Lung (tissue), 12 donors: Measurements from ENCODE around the gene RHOB. TPM values are rescaled to one million over a fixed set of nuclear protein-coding genes. Genes with fewer than 3 reads are reported as not detected.
A peak's percentile ranks its signal among the peaks of the same experiment; 100 is the strongest.

Source experiments
- ATAC-seq: fragments of 200-7000 bp; cut with Tn5 transposase; one replicate; pipeline ENCODE4 v1.9.1; 2020; ENCODE audit warnings: moderate number of reproducible peaks; ENCODE audit not compliant: insufficient read depth, low FRiP score
- DNase-seq, 3 donors: peaks; one replicate each; pipeline ENCODE4 v3.0.0-alpha.2; 2013 to 2017
- H3K27ac ChIP-seq, 2 donors: one replicate each; pipeline ENCODE4 v1.5.1; 2013; ENCODE audit warnings: mild to moderate bottlenecking in 2 of 2, moderate library complexity in 2 of 2, control low read depth in 1 of 2, inconsistent platforms in 1 of 2, low read depth in 1 of 2, low read length in 1 of 2
- H3K27me3 ChIP-seq, 3 donors: one replicate each; pipeline ENCODE4 v1.5.1; 2013; ENCODE audit warnings: low read length in 2 of 3; ENCODE audit not compliant: control insufficient read depth in 3 of 3, insufficient read depth in 3 of 3
- H3K36me3 ChIP-seq, 4 donors: one replicate each; pipeline ENCODE4 v1.5.1; 2013; ENCODE audit warnings: low read length in 4 of 4, mild to moderate bottlenecking in 1 of 4, moderate library complexity in 1 of 4; ENCODE audit not compliant: control insufficient read depth in 4 of 4, insufficient read depth in 4 of 4
- H3K4me1 ChIP-seq, 5 donors: one replicate each; pipeline ENCODE4 v1.5.1; 2013; ENCODE audit warnings: low read length in 5 of 5, mild to moderate bottlenecking in 2 of 5, moderate library complexity in 1 of 5; ENCODE audit not compliant: control insufficient read depth in 5 of 5, insufficient read depth in 5 of 5
- H3K4me3 ChIP-seq: one replicate; pipeline ENCODE4 v1.5.1; 2013; ENCODE audit warnings: mild to moderate bottlenecking, control low read depth, moderate library complexity
- H3K9ac ChIP-seq, 2 donors: one replicate each; pipeline ENCODE4 v1.5.1; 2013; ENCODE audit warnings: low read length in 2 of 2, control low read depth in 1 of 2; ENCODE audit not compliant: insufficient read depth in 1 of 2
- H3K9me3 ChIP-seq, 4 donors: one replicate each; pipeline ENCODE4 v1.5.1; 2013; ENCODE audit warnings: low read length in 3 of 4, mild to moderate bottlenecking in 1 of 4, moderate library complexity in 1 of 4; ENCODE audit not compliant: control insufficient read depth in 4 of 4, insufficient read depth in 3 of 4
- CTCF ChIP-seq: IDR thresholded peaks from 2 replicates; pipeline ENCODE4 v1.5.1; 2012; ENCODE audit warnings: mild to moderate bottlenecking; ENCODE audit errors: control extremely low read depth, extremely low read depth
- WGBS, 2 donors: extraction: QIAGEN DNeasy Blood & Tissue Kit; methylation state at CpG; one replicate each; pipeline ENCODE4 v1.1.7; 2013; 5-methylcytosine and 5-hydroxymethylcytosine counted together
- polyA plus RNA-seq, 2 donors: library from polyadenylated mRNA; stranded (reverse); fragments of 200-250 nt; gene quantifications; one replicate each; pipeline ENCODE4 v1.2.1, GENCODE V29; 2013
- total RNA-seq, 2 donors: library from RNA; depleted of rRNA in 1 of 2; stranded (reverse); fragments of >200 nt in 1 of 2; gene quantifications; one replicate each; pipeline ENCODE4 v1.2.1, GENCODE V29; 2014 to 2021
- donor health status: control.
- donor health status: control.
- donor health status: Bipolar disorder and iron deficiency.
- donor health status: healthy.
- donor health status: DM: yes; HTN: yes; CAD: no.

Gene RHOB
- total and polyA plus RNA-seq, 4 donors = 93.2 to 354 (median 249) TPM

- Histone ChIP-seq H3K27me3 (no peaks in the 10 kb centered on the region), H3K27ac (no peak overlapping the region), H3K9me3 (no peaks in the 10 kb centered on the region), H3K36me3 (peaks cover 0 to 7% (median 2%) of the 10 kb centered on the region in 4 donors), H3K4me3 (no peak overlapping the region), H3K4me1 (peaks cover 0 to 38% (median 11%) of the 10 kb centered on the region in 5 donors), H3K9ac (no peak overlapping the region)
- no peak for TF ChIP-seq CTCF
- DNase-seq = peak in 1 of 3 donors; percentile 4
- no peak for ATAC-seq
- 88 to 90% methylated on average over 7 of the region's 7 CpGs for WGBS, 2 donors
Observed at GRCh38 chr2:20451761-20452499, 5.1 kb downstream of the RHOB start.

GRCh38 chr2:20452551-20452950, 5.7 kb downstream of the RHOB start:
- Histone ChIP-seq H3K27me3 (no peaks in the 10 kb centered on the region), H3K27ac (no peak overlapping the region), H3K9ac (no peak overlapping the region), H3K36me3 (peaks cover 0 to 3% (median under 1%) of the 10 kb centered on the region in 4 donors), H3K9me3 (no peaks in the 10 kb centered on the region), H3K4me1 (peaks cover 0 to 38% (median 11%) of the 10 kb centered on the region in 5 donors), H3K4me3 (no peak overlapping the region)
- ATAC-seq (no peak), DNase-seq (peak in 1 of 3 donors; percentile 10)
- TF ChIP-seq CTCF = no peak
- WGBS, 2 donors = 54 to 58% methylated on average over 4 of the region's 4 CpGs

- peaks cover 0 to 3% (median 0%) of the 10 kb centered on the region in 4 donors for H3K36me3 ChIP-seq
- no peak overlapping the region for H3K4me3 ChIP-seq
- TF ChIP-seq CTCF = no peak
- no peak overlapping the region for H3K9ac ChIP-seq
- no peaks in the 10 kb centered on the region for H3K9me3 ChIP-seq
- peak in 1 of 3 donors; percentile 1 for DNase-seq
- 94 to 99% methylated on average over 3 of the region's 3 CpGs for WGBS, 2 donors
- no peak for ATAC-seq
- H3K4me1 ChIP-seq = peaks cover 0 to 33% (median 11%) of the 10 kb centered on the region in 5 donors
- H3K27ac ChIP-seq = no peak overlapping the region
- H3K27me3 ChIP-seq = no peaks in the 10 kb centered on the region
Observed at GRCh38 chr2:20453087-20453486, 6.2 kb downstream of the RHOB start.
